ENCODE data around the gene OR11H7.
"Not testable (repeated sequence)": the region's sequence is repeated elsewhere in the genome, so short reads cannot be mapped to it uniquely, and the experiment has no call there.

Gene OR11H7

DNA sequence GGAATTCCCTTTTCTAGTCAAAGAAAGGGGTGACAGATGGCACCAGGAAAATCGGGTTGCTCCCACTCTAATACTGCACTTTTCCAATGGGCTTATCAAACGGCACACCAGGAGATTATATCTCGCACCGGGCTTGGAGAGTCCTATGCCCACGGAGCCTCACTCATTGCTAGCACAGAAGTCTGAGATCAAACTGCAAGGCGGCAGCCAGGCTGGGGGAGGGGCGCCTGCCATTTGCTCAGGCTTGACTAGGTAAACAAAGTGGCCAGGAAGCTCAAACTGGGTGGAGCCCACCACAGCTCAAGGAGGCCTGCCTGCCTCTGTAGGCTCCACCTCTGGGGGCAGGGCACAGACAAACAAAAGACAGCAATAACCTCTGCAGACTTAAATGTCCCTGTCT lies 51.5 kb downstream of the OR11H7 start:
- not testable (repeated sequence) for DNase-seq

Data from inflammatory macrophage (primary cell).